Jurkat, Clone E6-1 (cell line): ENCODE results near the gene PHF2.

Experiments used
- DNase-seq: peaks from one replicate; pipeline ENCODE4 v3.0.0-alpha.2; 2011; ENCODE audit warnings: low read depth, low spot score
- H3K4me3 ChIP-seq: 2 replicates; pipeline ENCODE4 v1.5.1; 2011; ENCODE audit warnings: mild to moderate bottlenecking, low read length, control low read depth, moderate library complexity

Gene PHF2

DNA sequence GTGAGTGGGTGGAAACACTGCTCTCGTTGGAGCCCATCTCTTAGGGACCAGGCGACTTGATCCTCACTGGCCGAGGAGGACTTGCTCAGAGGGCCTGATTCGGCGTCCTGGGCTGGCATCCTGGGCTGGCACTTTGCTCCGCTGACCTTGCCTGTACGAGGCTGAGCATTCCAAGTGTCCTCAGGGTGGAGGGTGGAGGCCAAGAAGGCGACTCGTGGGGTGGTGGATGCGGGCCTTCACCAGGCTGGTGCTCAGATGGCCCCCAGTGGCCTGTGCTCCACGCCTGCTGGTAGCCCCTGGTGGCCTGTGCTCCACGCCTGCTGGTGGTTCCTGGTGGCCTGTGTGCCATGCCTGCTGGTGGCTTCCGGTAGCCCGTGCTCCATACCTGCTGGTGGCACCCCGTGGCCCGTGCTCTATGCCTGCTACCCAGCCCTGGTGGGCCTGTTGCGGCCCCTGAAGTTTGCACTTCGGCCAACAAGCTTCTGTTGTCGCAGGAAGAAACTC, 42.9 kb downstream of the PHF2 start:
- no peak for DNase-seq

DNA sequence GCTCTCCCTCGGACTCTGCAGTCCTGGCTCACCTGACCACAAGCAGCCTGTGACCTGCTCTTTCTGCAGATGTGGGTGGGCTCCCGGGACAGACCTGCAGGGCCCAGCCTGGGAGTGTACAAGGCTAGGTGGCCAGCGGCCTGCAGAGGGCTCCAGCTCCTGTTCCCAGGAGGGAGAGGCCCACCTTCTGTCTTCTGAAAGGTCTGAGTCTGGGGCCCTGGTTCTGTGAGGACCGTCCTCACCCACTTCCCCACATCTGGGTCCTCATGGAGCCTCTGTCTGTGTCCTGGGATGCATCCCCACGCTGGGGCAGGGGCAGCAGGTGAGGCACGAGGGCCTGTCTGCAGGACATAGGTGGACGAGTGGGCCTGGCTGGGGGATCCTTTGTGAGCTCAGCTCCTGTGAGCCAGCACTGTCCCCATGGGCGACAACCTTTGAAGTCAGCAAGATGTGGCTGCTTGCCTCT, 43.7 kb downstream of the PHF2 start:
- no peak for DNase-seq
- H3K4me3 ChIP-seq: no peak overlapping the region

More for the DNA sequence above, 42.9 kb downstream of the PHF2 start:
- H3K4me3 ChIP-seq: no peak overlapping the region

DNA sequence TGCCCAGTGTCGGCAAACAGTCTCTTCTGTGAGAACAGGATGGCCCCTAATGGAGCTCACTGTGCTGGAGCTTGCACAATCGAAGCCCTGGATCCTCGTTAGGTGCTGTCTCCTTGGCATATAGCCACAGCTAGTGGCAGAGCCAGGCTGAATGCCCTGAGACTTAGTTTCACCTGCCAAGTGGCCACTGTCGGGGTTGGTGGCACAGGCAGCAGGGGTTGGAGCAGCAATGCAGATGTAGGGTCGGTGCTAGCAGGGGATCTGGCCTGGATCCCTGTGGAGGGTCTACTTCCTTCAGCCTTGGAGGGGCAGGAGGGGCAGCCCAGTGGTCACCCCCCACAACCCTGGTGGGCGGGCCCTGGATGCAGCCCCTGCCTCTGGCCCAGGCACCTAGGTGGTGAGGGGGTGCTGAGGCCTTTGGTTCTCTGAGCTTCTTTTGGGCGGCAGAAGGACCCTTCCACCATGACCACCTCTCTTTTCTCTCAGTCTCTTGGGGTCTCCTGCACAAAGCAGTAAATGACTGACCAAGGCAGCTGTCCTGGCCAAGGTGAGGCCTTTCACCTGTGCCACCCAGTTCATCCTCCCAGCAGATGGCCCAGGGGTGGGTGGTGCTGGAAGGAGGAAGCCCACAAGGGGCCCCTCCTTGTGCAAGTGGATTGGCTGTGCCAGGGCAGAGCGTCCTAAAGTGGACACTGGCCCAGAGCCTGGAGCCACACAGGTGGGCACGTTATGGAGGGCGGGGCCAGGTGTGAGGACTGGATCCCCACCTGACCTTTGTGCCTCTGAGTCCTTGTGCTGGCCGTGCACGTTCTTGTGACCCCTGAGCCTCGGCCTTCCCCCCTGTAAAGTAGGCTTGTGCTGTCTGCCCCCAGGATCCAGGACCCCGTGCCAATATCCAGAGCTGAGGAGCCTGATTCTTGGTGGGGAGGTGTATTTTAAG, 44.8 kb downstream of the PHF2 start:
- H3K4me3 ChIP-seq: no peak overlapping the region
- no peak for DNase-seq

DNA sequence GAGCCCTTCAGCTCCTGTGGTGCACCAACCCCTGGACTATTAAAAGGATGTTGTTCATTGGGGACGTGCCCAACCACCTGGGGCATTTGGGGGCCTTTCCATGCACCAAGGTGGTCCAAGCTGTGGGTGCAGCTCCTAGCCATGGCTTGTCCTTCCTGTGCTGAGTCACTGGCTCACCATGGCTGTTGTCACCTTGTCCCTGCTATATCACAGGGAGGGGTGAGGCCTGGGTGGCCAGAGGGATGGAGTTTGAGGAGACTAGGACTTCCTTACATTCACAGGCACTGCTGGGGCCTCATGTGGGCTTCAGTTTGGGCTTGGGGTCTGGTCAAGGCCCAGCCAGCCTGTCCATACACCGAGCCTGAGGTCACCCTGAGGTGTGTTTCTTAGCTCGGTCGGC, 45.5 kb downstream of the PHF2 start:
- no peak overlapping the region for H3K4me3 ChIP-seq

DNA sequence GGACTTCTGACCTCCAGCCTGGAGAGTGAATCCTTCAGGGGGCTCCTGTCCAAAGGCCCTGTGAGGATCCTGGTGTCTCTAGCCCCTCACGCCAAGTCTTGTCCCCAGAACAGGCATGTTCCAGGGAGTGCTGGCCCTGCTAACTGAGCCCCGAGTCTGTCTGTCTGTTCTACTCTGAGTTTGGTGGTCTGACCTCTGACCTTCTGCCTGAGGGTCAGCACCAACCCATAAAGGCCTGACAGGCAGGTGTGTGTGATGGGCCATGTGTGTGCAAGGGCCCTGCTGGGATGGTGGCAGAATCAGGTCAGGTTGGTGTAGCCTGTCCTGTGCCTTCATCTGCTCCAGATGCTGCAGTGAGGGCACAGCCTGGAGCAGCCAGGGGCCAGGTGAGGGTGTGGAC, 46.3 kb downstream of the PHF2 start:
- H3K4me3 ChIP-seq: no peak overlapping the region

More for the DNA sequence above, 45.5 kb downstream of the PHF2 start:
- no peak for DNase-seq

DNA sequence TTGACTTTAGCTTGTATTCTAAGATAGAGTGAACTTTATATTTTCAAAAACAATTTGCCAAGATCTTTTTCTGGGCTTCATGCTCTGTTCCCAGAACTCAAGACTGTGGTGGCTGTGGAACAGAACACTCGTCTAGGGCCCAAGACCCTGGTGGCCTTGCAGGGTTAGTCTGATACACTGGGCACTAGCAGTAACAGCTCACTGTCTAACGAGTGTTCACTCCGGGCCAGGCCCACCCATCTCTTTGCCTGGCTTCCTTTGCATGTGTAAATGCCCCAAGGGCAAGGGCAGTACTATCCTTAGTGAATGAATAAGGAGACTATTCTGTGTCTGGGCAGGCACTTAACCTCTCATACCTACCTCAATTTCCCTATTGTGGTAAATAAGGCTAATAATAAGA, 47.4 kb downstream of the PHF2 start:
- no peak for DNase-seq
- no peak overlapping the region for H3K4me3 ChIP-seq

More for the DNA sequence above, 46.3 kb downstream of the PHF2 start:
- DNase-seq: no peak

DNA sequence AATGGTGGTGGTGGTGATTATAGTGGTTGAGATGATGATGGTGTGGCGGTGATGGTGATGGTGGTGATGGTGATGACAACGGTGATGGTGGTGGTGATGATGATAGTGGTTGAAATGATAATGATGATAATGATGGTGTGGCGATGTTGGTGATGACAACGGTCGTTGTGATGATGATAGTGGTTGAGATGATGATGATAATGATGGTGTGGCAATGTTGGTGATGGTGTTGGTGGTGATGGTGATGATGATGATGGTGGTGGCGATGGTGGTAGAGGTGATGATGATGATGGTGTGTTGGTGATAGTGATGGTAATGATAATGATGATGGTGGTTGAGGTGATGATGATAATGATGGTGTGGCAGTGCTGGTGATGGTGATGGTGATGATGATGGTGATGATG, 48.0 kb downstream of the PHF2 start:
- H3K4me3 ChIP-seq: no peak overlapping the region
- DNase-seq: no peak

DNA sequence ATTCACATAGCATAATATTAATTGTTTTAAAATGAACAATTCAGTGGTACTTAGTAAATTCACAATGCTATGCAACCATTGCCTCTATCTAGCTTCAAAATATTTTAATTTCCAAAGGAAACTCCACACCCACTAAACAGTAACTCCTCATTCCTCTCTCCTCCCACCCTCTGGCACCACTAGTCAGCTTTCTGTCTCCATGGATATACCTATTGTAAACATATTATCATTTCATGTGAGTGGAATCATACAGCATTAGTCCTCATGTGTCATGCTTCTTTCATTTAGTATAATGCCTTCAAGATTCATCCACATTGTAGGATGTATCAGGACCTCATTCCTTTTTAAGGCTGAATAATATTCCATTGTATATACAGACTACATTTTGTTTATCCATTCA, 48.6 kb downstream of the PHF2 start:
- no peak for DNase-seq

DNA sequence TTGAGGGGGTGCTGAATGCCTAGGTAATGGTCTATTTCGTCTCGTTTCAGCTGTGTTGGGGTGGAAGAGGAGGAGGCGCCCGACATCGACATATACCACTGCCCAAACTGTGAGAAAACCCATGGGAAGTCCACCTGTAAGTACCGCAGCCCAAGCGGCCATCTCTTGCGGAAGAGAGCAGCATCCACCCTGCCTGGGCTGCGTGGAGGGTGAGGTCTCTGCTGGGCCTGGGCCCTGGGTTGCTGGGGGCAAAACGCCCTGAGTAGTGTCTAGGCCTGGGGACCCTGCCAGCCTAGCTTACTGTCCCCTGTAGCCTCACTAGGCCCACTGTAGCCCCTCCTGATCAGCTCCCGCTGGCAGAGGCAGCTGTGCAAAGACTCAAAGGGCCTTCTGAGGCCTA, 53.5 kb downstream of the PHF2 start:
- no peak for DNase-seq
- no peak overlapping the region for H3K4me3 ChIP-seq

More for the DNA sequence above, 48.6 kb downstream of the PHF2 start:
- H3K4me3 ChIP-seq: no peak overlapping the region

DNA sequence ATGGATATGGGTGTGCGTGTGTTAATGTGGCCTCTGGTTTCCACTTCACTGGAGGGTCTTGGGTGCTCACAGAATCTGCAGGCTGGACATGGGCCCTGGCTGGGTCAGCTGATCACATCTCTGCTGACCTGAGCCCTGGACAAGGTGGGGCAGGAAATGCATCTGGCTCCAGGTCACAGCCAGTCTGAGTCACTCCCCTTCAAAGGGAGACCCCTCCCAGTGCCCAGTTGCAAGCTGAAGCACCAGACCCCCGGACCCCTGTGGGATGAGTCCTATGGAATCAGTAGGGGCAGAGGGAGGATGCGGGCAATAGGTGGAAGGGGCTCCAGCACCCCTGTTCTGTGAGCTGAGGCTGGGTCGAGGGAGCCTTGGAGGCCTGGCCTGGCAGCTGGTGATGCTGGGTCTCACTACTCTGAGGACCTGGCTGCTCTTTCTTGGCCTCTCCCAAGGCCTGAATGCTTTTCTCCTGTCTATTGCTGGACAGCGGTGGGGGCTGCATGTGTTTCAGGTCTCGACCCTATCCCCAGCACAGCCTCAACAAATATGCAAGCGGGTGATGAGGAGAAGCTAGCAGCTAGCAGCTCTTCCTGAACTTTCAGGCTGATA, 54.5 kb downstream of the PHF2 start:
- no peak for DNase-seq
- no peak overlapping the region for H3K4me3 ChIP-seq

DNA sequence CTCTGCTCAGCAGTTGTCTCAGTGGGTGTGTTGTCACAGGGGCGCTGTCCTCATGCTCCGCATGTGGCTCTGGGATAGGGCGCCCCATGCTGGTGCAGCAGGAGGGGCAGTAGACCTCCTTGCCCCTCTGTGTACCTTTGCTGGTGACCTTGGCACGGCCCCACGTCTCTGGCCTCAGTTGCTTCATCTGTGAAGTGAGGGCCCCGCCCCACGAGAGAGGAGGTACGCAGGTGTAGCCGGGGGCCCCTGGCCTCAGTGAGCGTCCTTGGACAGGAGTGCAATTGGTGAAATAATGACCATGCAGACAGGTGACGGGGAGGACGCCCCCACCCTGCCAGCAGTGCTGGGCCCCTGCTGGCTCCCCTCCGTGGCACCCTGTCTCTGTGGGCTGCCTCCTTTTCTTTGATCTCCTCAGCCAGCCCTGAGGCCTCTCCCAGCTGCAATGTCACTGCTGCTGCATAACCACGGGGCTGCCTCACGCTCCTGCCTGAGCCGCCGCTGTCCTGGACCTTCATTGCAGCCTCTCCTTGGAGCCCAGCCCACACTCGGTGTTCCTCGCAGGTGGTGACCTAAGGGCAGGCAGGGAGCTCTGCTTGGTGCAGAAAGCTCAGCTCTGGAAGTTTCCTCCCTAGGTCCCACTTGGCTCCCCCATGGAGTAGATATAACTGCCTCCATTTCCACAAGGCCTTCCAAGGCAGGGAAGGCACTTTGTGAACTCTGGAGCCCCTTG, 57.3 kb downstream of the PHF2 start:
- H3K4me3 ChIP-seq: no peak overlapping the region
- no peak for DNase-seq

DNA sequence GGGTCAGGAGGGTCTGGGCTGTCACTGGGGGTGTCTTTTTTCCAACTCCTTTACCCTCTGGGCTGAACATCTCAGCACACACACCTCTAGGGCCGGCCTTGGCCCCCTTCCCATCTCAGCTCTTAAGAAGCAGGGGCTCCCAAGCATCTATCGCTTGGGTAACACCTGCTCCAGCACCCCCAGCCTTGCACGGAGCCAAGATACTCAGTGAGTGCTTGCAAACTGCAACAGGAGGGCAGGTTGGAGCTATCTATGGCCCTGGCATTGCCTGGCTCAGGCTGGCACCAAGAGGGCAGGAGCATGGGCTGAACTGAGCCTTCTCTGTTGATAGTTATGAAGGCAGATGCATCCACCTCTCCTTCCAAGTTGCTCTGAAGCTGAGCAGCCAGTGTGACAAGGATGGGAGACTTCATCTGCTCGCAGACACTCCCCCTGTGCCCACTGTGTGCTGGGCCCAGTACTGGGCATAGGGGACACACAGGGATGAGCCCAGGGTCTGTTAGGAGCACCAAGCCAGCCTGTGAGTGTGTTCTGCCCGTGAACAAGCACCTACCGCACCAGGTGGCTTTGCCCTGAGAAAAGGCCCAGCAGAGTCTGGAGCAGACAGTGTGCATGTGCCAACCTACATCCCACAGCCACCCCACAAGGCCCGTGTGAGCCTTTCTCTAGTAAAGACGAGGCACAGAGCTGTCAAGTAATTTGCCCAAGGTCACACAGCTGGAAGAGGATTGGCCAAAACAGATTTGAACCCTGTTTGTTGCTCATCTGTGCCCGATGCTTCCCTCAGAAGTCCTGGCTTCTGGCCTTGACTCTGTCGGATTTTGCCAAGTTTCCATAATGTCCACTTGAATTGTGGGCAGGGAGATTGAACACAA, 58.2 kb downstream of the PHF2 start:
- no peak overlapping the region for H3K4me3 ChIP-seq
- DNase-seq: no peak

DNA sequence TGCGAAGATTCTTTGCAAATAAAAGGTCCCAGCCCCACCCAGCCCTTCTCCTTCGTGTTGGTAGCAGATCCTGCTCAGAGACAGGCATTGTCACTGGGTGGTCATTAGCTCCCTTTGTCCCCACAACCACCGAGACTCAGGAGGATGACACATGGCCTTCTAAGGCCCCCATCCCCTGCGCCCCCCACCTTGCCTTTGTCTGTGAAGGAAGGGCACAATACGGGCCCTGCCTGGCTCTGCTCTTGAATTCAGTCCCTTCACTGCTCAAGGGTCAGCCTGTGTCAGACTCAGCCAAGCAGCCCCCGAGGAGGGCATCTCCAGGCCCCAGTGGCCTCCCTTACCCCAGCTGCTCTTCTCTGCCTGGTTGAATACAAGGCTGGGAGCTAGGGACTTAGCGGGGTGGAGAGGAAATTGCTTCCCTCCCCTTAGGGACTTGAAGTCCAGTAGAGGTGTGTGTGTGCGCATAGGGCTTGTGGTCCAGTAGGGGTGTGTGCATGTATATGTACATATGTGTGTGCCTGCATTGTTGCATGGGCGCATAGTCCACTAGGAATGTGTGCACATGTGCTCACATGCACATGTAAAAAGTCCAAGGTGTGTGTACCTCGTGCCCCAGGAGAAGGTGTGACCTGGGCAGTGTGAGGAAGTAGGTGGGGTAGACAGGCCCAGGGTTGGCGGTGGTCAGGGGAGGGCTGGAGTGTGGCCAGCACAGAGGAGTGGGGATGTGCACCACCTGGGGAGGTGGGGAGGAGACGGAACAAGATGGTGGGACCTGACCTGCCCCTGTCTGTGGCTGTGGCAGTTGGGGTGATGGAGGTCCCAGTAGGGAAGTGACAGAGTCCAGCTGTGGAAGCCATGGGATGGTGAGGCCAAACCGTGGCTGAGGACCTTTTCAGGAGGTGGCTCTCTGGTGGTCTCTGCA, 59.1 kb downstream of the PHF2 start:
- no peak overlapping the region for H3K4me3 ChIP-seq
- DNase-seq: no peak

DNA sequence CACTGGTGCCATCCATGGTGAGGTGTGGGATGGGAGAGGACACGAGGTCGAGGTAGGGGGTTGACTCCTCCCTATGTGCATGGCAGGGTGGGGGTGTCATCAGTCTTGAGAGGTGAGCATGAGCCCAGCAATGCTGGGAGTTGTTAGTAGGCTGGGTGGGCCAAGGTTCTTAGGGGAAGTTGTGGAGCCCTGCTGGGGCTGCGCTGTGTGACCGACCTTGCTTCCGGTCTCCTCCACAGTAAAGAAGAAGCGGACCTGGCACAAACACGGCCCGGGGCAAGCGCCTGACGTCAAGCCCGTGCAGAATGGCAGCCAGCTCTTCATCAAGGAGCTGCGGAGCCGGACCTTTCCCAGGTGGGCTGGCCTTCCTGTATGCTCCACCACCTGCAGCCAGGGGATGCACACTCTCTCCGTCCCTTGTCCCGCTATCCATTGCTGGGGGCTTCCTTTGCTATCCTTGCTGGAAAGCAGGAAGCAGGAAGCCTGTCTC, 59.8 kb downstream of the PHF2 start:
- DNase-seq: no peak
- H3K4me3 ChIP-seq: no peak overlapping the region

DNA sequence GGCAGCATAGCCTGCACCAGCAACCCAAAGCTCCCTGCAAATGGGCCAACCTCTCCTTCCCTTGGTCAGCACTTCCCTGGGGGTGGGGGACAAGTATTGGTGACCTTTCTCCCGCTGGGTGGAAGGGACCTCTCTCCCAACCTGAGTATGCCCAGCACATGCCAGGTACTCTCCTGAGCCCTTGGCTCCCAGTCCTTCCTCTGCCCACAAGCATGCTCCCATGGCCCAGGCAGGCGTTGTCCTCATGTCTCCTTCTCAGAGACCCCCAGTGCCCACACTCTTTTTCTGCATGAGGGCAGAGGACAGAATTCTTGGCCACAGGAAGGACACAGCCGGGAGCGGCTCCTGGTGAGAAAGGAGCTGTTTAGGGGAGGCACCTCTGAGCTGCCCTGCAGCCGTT, 60.3 kb downstream of the PHF2 start:
- no peak overlapping the region for H3K4me3 ChIP-seq
- no peak for DNase-seq

DNA sequence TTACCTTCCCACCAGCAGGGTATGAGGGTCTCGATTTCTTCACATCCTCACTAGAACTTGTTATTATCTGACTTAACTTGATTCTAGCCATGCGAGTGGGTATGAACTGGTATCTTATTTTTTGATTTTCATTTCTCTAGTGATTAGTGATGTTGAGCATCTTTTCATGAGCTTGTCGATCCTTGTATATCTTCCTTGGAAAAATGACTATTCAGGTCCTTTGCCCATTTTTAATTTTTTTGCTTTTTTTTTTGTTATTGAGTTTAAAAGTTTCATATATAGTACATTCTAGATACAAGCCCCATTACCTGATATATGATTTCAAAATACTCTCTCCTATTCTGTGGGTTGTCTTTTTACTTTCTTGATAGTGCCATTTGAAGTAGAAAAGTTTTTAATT, 61.5 kb downstream of the PHF2 start:
- DNase-seq: no peak
- H3K4me3 ChIP-seq: no peak overlapping the region

DNA sequence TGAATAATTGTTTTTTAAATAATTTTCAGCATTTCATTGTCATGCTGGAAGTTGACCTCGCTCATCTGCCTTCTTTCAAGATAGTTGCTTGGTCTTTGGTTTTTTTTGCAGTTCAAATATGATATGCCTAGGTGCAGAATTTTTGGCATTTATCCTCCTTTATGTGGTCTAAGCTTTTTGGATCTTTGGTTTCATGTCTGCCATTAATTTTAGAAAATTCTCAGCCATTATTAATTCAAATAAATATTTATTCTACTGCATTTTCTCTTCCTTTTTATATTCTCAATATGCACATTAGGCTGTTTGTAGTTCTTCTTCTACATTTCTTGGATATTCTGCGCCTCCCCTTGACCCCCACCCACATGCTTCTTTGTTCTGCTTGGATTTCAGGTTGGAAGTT, 63.6 kb downstream of the PHF2 start:
- DNase-seq: no peak
- H3K4me3 ChIP-seq: no peak overlapping the region

DNA sequence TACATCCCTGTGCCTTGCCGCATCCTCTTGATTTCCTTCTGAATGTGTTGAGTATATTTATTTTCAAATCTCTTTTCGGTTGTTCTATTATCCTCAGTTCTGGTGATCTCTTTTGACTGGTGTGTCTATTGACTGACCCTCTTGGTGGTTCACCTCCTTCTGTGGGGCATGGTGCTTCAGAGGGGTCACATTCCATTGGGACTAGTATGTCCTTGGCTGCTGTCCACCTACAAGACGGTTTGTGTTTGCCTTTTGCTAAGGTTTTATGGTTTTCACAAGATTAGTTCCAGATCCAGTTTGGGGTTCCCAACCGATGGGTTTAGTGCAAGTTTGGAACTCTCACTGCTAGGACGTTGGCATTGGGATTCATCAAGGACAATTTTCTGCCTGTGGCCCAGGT, 66.6 kb downstream of the PHF2 start:
- no peak for DNase-seq
- no peak overlapping the region for H3K4me3 ChIP-seq
